Left colon (tissue), 2 donors: ENCODE results near the gene CCP110. TPM values are rescaled to one million over a fixed set of nuclear protein-coding genes. Genes with fewer than 3 reads are reported as not detected.
"Not testable (repeated sequence)": the region's sequence is repeated elsewhere in the genome, so short reads cannot be mapped to it uniquely, and the experiment has no call there.

Experiments
- ATAC-seq: fragments of 200-7000 bp; cut with Tn5 transposase; one replicate; pipeline ENCODE4 v1.9.1; 2020; ENCODE audit warnings: mild to moderate bottlenecking, moderate library complexity
- DNase-seq, 2 donors: peaks; one replicate each; pipeline ENCODE4 v3.0.0-alpha.2; 2020
- intact Hi-C, 2 donors: fragments of 100-400 bp; cut with DNase I in 1 of 2; cut with micrococcal nuclease in 1 of 2; formaldehyde crosslinking; loops; one replicate each; pipeline versions ENCODE4 v1.11.2 to v1.14.0; 2022; cut with DNase I, micrococcal nuclease
- total RNA-seq, 2 donors: library from RNA; stranded (reverse); fragmentation: NEBNext Ultra II Directional; extraction: Animal tissue kit (Norgen Biotek cat#: 25700); gene quantifications; one replicate each; pipeline ENCODE4 v1.2.1, GENCODE V29; 2021
- donor health status: DM: no; HTN: no; CAD: no.
- donor health status: DM: yes; HTN: yes; CAD: no.

CCP110 gene
- total RNA-seq, 2 donors from 2014 or later: 9.0 to 9.9 TPM

DNA sequence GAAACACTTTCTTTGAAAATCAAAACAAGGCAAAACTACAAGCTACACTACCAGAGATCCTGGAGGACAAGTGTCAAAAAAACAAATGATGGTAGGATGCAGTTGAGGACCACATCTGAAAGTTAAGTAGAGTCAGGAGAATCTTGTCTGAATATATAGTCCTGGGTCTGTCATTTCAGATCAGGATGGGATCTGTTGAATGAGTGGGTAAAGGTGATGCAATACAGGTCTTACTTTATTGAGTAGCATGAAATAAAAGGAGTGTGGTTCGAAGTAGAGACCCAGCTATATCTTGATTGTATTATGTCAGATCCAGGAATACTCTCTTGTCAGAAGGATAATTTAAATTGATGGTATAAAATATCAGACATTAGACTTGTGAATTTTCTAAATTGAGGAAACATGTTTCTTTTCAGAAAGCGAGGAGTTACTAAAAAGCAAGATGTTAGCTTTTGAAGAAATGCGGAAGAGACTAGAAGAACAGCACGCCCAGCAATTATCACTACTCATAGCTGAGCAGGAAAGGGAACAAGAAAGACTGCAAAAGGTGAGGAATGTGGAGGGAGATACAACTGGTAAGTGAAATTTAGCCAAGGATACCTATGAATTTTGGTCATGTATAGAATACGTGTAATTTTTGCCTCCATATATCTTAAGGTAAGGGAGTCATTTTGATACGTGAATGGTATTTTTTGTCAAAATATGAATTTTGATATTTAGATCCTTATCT, 16.7 kb downstream of the CCP110 start:
- intact Hi-C loops: no loop called here
- ATAC-seq (no peak), DNase-seq (no peak)

DNA sequence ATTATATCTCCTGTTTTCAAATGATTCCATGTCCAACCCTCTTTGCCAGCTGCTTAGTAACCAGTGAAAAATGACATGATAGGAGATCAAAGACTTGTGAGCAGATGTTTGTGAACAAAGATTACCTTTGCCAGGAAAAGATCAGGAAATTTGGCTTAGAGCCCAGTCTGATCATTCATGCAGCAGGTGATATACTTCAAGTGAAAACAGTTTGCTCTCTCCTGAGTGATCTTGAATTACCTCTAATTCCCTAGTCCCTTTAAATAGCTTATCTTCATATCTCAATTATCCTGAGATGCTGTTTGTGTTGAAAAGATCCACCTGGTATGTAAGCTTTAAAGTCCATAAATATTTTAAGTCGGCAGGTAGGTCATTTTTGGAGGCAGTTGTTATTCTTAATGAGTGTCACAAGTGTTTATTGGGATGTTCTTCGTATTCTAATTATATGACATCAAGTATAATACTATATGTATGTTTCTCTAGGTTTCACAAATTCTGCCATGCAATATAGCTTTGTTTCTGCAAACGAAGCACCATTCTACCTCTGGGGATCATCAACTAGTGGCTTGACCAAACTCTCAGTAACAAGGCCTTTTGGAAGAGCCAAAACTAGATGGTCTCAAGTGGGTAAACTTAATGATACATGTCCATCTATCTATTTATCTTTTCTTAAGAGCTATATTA, 18.5 kb downstream of the CCP110 start:
- DNase-seq: no peak
- intact Hi-C loops: no loop called here
- peak; percentile 86 for ATAC-seq

DNA sequence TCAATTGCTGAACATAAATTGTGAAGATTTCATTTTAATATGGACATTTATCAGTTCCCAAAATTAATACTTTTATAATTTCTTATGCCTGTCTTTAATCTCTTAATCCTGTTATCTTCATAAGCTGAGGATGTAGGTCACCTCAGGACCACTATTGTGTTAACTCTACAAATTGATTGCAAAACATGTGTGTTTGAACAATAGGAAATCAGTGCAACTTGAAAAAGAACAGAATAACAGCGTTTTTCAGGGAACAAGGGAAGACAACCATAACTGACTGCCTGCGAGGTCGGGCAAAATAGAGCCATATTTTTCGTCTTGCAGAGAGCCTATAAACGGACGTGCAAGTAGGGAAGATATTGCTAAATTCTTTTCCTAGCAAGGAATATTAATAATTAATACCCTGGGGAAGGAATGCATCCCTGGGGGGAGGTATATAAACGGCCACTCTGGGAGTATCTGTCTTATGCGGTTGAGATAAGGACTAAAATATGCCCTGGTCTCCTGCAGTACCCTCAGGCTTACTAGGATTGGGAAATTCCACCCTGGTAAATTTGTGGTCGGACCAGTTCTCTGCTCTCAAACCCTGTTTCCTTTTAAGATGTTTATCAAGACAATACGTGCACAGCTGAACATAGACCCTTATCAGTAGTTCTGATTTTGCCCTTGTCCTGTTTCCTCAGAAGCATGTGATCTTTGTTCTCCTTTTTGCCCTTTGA, 19.7 kb downstream of the CCP110 start:
- intact Hi-C loops, ATAC-seq, DNase-seq: not testable (repeated sequence)

DNA sequence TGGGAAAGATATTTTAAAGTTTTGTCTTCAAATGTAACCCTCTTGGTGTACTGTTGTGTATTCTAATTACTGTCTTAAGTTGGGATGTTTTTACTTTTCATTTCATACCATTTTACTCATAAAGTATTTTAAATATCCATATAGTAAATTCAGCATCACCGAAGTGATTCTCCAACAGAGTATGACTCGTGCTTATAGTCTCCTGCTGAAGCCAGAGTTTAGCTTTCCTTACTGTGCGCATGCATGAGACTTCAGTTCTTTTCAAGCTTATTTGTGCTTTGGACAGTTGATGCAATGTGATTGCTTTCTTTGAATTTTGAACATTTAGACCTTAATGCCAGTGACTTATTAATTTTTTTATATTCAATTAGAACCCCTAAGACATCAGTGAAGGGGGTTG, 24.4 kb downstream of the CCP110 start:
- ATAC-seq (no peak), DNase-seq (no peak)
- intact Hi-C loops: no loop called here

GRCh38 chr16:19549673-19550072, 25.9 kb downstream of the CCP110 start:
- DNase-seq (no peak), ATAC-seq (no peak)
- intact Hi-C loops: no loop called here

GRCh38 chr16:19555186-19555937, 31.6 kb downstream of the CCP110 start, which contains the start of gene VPS35L:
VPS35L (plus strand) TSS chr16:19555703; CDS start chr16:19555730, 27 bp downstream.
- ATAC-seq (peak; percentile 96), DNase-seq (peak; percentile 98 to 99)
- intact Hi-C loops: no loop called here

DNA sequence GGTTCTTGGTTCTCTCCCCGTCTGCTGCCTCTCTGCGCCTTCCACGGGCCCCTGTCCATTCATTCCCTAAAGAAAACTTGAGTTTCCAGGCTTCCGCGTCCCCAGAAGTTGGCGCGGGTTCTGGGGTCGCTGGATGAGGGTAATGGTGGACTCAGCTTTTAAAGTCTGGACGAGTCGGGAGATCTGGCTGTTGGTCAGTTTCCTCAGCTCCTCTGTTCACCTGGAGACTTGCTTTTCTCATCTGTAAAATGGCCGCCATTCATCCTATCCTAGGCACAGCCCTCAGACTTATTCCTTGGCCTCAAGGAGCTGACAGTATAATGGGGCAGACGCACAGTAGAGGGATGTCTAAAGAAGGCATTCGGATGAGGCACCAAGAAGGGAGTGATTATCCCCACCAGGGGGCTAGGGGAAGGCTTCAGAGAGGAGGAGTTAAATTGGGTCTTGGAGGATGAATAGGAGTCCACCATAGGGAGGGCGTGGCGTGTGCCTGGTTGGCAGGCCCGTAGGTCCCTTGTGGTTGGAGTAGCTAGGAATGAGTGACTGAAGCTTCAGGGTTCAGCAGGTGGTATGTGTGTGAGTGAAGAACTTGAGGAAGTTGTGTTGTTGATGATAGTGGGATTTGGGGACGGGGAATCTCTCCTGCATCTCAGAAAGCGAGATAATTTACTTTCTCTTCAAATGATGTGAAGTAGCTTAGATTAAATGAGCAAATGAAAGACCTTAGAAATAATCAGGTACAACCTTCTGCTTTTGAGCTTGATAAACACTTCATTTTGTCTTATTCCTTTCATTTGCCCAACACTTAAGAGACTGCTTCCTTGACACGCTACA, 32.4 kb downstream of the CCP110 start:
- DNase-seq (no peak), ATAC-seq (no peak)
- intact Hi-C loops: no loop called here

GRCh38 chr16:19559242-19559910, 35.6 kb downstream of the CCP110 start:
- DNase-seq (no peak), ATAC-seq (no peak)
- intact Hi-C loops: no loop called here

DNA sequence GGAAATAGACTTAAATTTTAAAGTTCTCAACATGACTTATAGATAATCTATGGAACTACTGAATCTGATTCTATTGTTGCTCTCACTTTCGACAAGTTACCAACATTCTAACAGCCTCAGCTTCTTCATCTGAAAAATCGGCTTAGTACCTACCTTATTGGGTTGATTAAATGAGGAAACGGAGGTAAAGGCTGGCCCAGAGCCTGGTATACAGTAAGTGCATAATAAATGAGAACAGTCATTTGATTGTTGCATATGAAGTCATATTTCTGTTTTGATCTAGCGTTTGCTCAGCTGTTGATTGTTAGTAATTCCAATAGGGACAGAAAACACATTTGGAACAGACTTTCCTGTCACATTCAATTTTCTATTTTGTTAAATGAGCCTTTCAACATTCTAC, 36.3 kb downstream of the CCP110 start:
- intact Hi-C loops: no loop called here
- ATAC-seq (no peak), DNase-seq (no peak)

- intact Hi-C loops: no loop called here
- no peak for ATAC-seq
- no peak for DNase-seq
Measured at GRCh38 chr16:19563377-19563776, 39.6 kb downstream of the CCP110 start.

- ATAC-seq (no peak), DNase-seq (no peak)
- intact Hi-C loops: no loop called here
Measured at GRCh38 chr16:19566362-19566761, 42.6 kb downstream of the CCP110 start.

- intact Hi-C loops: no loop called here
- DNase-seq: no peak
- ATAC-seq: no peak
Measured at GRCh38 chr16:19567560-19567959, 43.8 kb downstream of the CCP110 start.

DNA sequence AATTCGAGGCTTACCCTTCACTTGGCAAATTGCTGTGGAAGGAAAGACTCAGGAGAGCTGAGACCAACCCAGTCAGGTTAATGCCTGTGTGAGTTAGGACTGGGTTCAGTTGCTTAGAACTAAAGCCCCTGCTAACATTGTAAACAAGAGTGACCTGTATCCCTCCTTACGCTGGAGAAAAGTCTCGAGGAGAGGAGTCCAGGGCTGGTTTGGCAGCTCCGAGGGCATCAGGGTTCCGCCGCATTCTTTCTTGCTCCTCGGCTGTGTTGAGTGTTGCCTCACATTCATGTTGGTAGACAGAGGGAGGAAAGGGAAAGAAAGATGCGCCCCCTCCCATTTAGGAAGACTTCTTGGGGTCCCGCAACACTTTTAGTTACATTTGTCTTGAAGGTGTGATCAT, 50.3 kb downstream of the CCP110 start:
- ATAC-seq: no peak
- intact Hi-C loops: no loop called here
- no peak for DNase-seq

DNA sequence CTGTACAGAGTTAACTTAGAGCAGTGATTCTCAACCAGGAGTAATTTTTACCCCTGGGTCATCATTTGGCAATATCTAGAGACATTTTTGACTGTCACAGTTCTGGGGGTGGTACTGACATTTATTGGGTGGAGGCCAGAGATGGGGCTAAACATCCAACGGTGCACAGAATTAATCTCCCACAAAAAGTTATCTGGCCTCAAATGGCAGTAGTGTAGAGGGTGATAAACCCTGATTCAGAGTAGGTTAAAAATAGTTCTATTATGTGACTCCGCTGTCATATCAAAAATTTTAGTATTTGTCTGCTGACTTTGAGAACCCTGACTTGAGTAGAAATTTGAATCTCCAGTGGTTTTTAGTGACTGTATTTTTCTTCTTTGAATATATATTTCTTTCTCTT, 50.9 kb downstream of the CCP110 start:
- ATAC-seq (no peak), DNase-seq (no peak)
- intact Hi-C loops: no loop called here

DNA sequence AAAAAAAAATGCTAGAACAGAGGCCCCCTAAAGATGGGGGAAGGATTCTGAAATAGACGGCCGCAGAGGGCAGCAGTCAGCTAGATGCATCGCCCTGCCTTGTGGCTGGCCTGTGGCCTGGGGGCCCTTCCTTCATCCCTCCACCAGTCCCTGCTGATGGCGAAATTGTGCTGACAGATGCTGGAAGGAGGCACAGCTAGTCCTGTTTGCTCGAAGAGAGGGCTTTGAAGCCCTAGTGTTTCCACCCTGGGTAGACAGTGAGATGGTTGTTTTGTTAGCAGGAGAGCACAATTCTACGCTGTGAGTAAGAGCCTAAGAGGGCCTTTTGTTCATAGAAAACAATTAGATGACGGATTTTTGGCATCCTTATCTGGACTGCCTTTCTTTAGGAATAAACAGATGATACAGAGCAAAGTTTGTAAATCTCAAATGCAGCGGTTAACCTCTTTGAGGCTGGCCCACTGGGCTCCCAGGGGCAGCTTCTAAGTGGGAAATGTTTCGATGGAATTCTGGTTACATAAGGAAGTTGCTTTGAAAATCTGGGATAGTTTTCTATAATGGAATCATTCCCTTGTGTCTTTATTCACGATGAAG, 54.7 kb downstream of the CCP110 start:
- intact Hi-C loops: no loop called here
- peak in 1 of 2 donors; percentile 34 for DNase-seq
- ATAC-seq: no peak

DNA sequence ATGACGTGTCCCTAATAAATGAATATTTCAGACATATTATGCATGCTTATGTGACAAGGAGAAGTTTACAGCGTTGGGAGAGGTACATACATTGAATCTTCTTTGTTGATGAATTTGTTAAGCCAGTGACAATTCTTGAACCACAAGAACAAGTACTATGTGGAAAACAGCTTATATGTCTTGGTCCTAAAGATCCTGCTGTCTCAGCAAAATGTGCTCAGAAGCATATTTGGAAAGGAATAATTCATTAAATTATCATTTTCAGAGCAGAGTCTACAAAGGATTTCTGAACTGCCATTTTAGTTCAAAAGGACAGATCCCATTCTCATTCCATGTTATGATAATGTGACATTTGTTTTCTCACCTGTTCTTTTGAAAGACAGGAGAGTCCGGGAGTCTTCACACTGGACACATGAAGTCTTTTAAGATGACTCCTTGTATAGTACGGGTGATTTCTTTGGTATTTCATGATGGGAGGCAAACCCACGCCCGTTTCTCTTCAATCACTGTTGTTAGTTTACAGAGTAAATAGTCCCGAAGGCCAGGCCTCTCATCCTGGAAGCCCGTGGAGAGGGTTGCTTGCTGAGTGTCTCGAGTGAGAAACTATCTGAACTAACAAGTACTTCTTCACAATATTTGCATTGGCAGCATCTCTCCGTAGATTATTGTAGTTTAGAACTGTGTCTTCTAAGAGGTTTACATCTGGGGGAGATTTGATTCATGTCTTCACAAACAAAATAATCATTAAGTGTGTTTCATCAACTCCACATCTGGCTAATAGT, 58.5 kb downstream of the CCP110 start:
- no peak for ATAC-seq
- intact Hi-C loops: no loop called here
- DNase-seq: no peak
